H1 (cell line): ENCODE results near the gene BAHD1.

Experiments
- CTCF ChIP-seq, 3 experiments: IDR thresholded peaks; 1 replicate in 2 of 3; 2 replicates in 1 of 3; pipeline versions ENCODE4 v1.5.1 to v1.6.1; 2011; ENCODE audit warnings: low read length in 3 of 3, mild to moderate bottlenecking in 3 of 3, inconsistent platforms in 2 of 3, low read depth in 1 of 3, moderate library complexity in 1 of 3; ENCODE audit not compliant: insufficient read depth in 1 of 3; ENCODE audit errors: control extremely low read depth in 1 of 3
- EGR1 ChIP-seq: IDR thresholded peaks from 2 replicates; pipeline ENCODE4 v1.6.1; 2011; ENCODE audit warnings: low read depth, low read length, borderline replicate concordance
- EP300 ChIP-seq, 2 experiments: IDR thresholded peaks; 1 replicate in 1 of 2; 2 replicates in 1 of 2; pipeline ENCODE4 v1.6.1; 2011 to 2012; ENCODE audit warnings: low read depth in 2 of 2, low read length in 2 of 2, mild to moderate bottlenecking in 2 of 2, borderline replicate concordance in 1 of 2, inconsistent platforms in 1 of 2, moderate library complexity in 1 of 2
- EZH2 ChIP-seq: fragments of 200-600 bp; sonication (generic); IDR thresholded peaks from 2 replicates; pipeline ENCODE4 v1.7.1; 2012; ENCODE audit warnings: low read depth, mild to moderate bottlenecking, moderate library complexity, low read length, inconsistent platforms; ENCODE audit not compliant: severe bottlenecking
- JUND ChIP-seq: IDR thresholded peaks from 2 replicates; pipeline ENCODE4 v1.6.1; 2011; ENCODE audit warnings: mild to moderate bottlenecking, improper control_type of control experiment, low read length
- KDM5A ChIP-seq: fragments of 200-600 bp; IDR thresholded peaks from 2 replicates; pipeline ENCODE4 v1.7.1; 2012; ENCODE audit warnings: mild to moderate bottlenecking, low read length, inconsistent platforms, mixed read lengths
- MAX ChIP-seq: IDR thresholded peaks from 2 replicates; pipeline ENCODE4 v1.6.1; 2012; ENCODE audit warnings: inconsistent platforms
- POLR2A ChIP-seq, 2 experiments: IDR thresholded peaks; 1 replicate in 1 of 2; 2 replicates in 1 of 2; pipeline ENCODE4 v1.6.1; 2011; ENCODE audit warnings: low read depth in 2 of 2, low read length in 2 of 2, mild to moderate bottlenecking in 2 of 2; ENCODE audit errors: control extremely low read depth in 1 of 2
- RXRA ChIP-seq: IDR thresholded peaks from 2 replicates; pipeline ENCODE4 v1.6.1; 2011; ENCODE audit warnings: low read depth, mild to moderate bottlenecking, low read length, moderate library complexity; ENCODE audit not compliant: insufficient read depth
- TAF1 ChIP-seq: IDR thresholded peaks from 2 replicates; pipeline ENCODE4 v1.6.1; 2011; ENCODE audit warnings: mild to moderate bottlenecking, low read depth, low read length
- ZNF274 ChIP-seq: IDR thresholded peaks from 2 replicates; pipeline ENCODE4 v1.7.0; 2012; ENCODE audit warnings: low read length, borderline replicate concordance; ENCODE audit errors: extremely low read depth

GRCh38 chr15:40445421-40445922 lies 4.7 kb downstream of the BAHD1 start:
- no peak for TF ChIP-seq MAX
- no peak for TF ChIP-seq CTCF (IDR thresholded peaks at IDR 0.05; ENCODE audit: control extremely low read depth in 1 of 3, insufficient read depth in 1 of 3, low read depth in 1 of 3, low read length in 3 of 3)
- no peak for TF ChIP-seq EZH2
- TF ChIP-seq POLR2A (IDR thresholded peaks at IDR 0.05; ENCODE audit: control extremely low read depth in 1 of 2, low read depth in 2 of 2, low read length in 2 of 2), result no peak
- TF ChIP-seq EP300 (IDR thresholded peaks at IDR 0.05; ENCODE audit: borderline replicate concordance in 1 of 2, low read depth in 2 of 2, low read length in 2 of 2), result no peak
- no peak for TF ChIP-seq TAF1
- TF ChIP-seq EGR1, result no peak
- TF ChIP-seq RXRA, result no peak
- TF ChIP-seq JUND, result no peak
- TF ChIP-seq KDM5A, result no peak
- TF ChIP-seq ZNF274, result no peak
